Measurements from ENCODE around the gene SLC20A1.

SLC20A1 gene

GRCh38 chr2:112640800-112641675 lies 4.7 kb upstream of the SLC20A1 start:
- no peak overlapping the region for H3K9ac ChIP-seq (ENCODE audit: low read length)
- no peaks in the 10 kb centered on the region for H3K27me3 ChIP-seq (ENCODE audit: low read length)
- no peaks in the 10 kb centered on the region for H3K9me2 ChIP-seq (replicated peaks; ENCODE audit: insufficient read depth, low read length)
- H2AFZ ChIP-seq (ENCODE audit: low read depth, low read length, severe bottlenecking): no peak overlapping the region
- H3K79me2 ChIP-seq (ENCODE audit: insufficient read depth, low read length): peaks cover 3% of the 10 kb centered on the region; the same call in 1 of the 2 replicates
- no peak overlapping the region for H3K27ac ChIP-seq (ENCODE audit: low read depth, low read length)
- H3K4me2 ChIP-seq (ENCODE audit: low read depth, low read length, poor library complexity, severe bottlenecking): no peak overlapping the region
- no peaks in the 10 kb centered on the region for H3F3A ChIP-seq (ENCODE audit: insufficient read depth)
- H3K9me3 ChIP-seq (ENCODE audit: insufficient read depth, low read length): no peaks in the 10 kb centered on the region
- TF ChIP-seq EZH2phosphoT487 (conservative IDR thresholded peaks at IDR 0.05; ENCODE audit: low read length): no peak
- TF ChIP-seq, protein P1, sequence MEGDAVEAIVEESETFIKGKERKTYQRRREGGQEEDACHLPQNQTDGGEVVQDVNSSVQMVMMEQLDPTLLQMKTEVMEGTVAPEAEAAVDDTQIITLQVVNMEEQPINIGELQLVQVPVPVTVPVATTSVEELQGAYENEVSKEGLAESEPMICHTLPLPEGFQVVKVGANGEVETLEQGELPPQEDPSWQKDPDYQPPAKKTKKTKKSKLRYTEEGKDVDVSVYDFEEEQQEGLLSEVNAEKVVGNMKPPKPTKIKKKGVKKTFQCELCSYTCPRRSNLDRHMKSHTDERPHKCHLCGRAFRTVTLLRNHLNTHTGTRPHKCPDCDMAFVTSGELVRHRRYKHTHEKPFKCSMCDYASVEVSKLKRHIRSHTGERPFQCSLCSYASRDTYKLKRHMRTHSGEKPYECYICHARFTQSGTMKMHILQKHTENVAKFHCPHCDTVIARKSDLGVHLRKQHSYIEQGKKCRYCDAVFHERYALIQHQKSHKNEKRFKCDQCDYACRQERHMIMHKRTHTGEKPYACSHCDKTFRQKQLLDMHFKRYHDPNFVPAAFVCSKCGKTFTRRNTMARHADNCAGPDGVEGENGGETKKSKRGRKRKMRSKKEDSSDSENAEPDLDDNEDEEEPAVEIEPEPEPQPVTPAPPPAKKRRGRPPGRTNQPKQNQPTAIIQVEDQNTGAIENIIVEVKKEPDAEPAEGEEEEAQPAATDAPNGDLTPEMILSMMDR (IDR thresholded peaks at IDR 0.05; ENCODE audit: insufficient read depth, low read length, poor library complexity, severe bottlenecking): no peak
- no peak overlapping the region for H3K4me3 ChIP-seq (ENCODE audit: insufficient read depth, low read length, poor library complexity, severe bottlenecking)
- H3K36me3 ChIP-seq (ENCODE audit: low read length): no peaks in the 10 kb centered on the region
- H4K20me1 ChIP-seq (ENCODE audit: low read depth, low read length): no peaks in the 10 kb centered on the region

- Histone ChIP-seq H3K9me3 (ENCODE audit: insufficient read depth, low read length) (no peaks in the 10 kb centered on the region), H3K9ac (ENCODE audit: low read length) (no peak overlapping the region), H4K20me1 (ENCODE audit: low read depth, low read length) (no peaks in the 10 kb centered on the region), H3K4me2 (ENCODE audit: low read depth, low read length, poor library complexity, severe bottlenecking) (no peak overlapping the region), H2AFZ (ENCODE audit: low read depth, low read length, severe bottlenecking) (no peak overlapping the region), H3K36me3 (ENCODE audit: low read length) (peaks cover under 1% of the 10 kb centered on the region; the same call in 1 of the 2 replicates), H3K9me2 (replicated peaks; ENCODE audit: insufficient read depth, low read length) (no peaks in the 10 kb centered on the region), H3K27me3 (ENCODE audit: low read length) (no peaks in the 10 kb centered on the region), H3K27ac (ENCODE audit: low read depth, low read length) (no peak overlapping the region), H3K4me3 (ENCODE audit: insufficient read depth, low read length, poor library complexity, severe bottlenecking) (no peak overlapping the region), H3K79me2 (ENCODE audit: insufficient read depth, low read length) (peaks cover 10% of the 10 kb centered on the region), H3F3A (ENCODE audit: insufficient read depth) (no peaks in the 10 kb centered on the region)
- TF ChIP-seq EZH2phosphoT487 (conservative IDR thresholded peaks at IDR 0.05; ENCODE audit: low read length): no peak
- TF ChIP-seq, protein P1 (IDR thresholded peaks at IDR 0.05; ENCODE audit: insufficient read depth, low read length, poor library complexity, severe bottlenecking): no peak
Measured at GRCh38 chr2:112641701-112642100, 4.0 kb upstream of the SLC20A1 start.

DNA sequence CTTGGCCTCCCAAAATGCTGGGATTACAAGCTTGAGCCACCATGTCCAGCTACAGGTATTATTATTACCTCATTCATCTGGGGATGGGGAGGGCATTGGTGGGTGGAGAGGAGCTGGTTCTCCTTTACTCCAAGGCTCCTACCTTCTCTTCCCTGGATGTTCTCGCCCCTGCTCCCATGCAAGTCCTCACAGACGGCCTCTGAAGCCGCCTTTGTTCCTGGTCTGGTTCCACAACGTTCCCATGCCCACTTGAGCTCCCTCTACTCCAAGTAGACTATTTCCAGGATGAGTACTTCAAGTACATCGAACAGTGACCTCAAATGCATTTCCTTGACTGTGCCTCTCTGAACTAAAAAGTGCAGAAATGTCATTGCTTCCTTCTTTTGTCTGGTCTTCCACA lies 3.2 kb upstream of the SLC20A1 start:
- peaks cover 18% of the 10 kb centered on the region for H3K79me2 ChIP-seq (ENCODE audit: insufficient read depth, low read length)
- no peak overlapping the region for H2AFZ ChIP-seq (ENCODE audit: low read depth, low read length, severe bottlenecking)
- no peaks in the 10 kb centered on the region; the same call in 1 of the 2 replicates for H3F3A ChIP-seq (ENCODE audit: insufficient read depth)
- no peaks in the 10 kb centered on the region for H3K9me3 ChIP-seq (ENCODE audit: insufficient read depth, low read length)
- H4K20me1 ChIP-seq (ENCODE audit: low read depth, low read length): no peaks in the 10 kb centered on the region
- TF ChIP-seq EZH2phosphoT487 (conservative IDR thresholded peaks at IDR 0.05; ENCODE audit: low read length): no peak
- TF ChIP-seq, protein P1 (IDR thresholded peaks at IDR 0.05; ENCODE audit: insufficient read depth, low read length, poor library complexity, severe bottlenecking): no peak
- H3K9ac ChIP-seq (ENCODE audit: low read length): no peak overlapping the region
- peaks cover 9% of the 10 kb centered on the region for H3K36me3 ChIP-seq (ENCODE audit: low read length)
- H3K9me2 ChIP-seq (replicated peaks; ENCODE audit: insufficient read depth, low read length): no peaks in the 10 kb centered on the region
- H3K27me3 ChIP-seq (ENCODE audit: low read length): no peaks in the 10 kb centered on the region
- H3K27ac ChIP-seq (ENCODE audit: low read depth, low read length): no peak overlapping the region
- no peak overlapping the region for H3K4me3 ChIP-seq (ENCODE audit: insufficient read depth, low read length, poor library complexity, severe bottlenecking)
- no peak overlapping the region for H3K4me2 ChIP-seq (ENCODE audit: low read depth, low read length, poor library complexity, severe bottlenecking)

Data from SU-DHL-6 (cell line).